Measurements from ENCODE around the gene KPNB1. TPM values are rescaled to one million over a fixed set of nuclear protein-coding genes. Genes with fewer than 3 reads are reported as not detected.

Gene KPNB1
- total RNA-seq, 2 donors from 2014 or later = 91.4 to 102 TPM

DNA sequence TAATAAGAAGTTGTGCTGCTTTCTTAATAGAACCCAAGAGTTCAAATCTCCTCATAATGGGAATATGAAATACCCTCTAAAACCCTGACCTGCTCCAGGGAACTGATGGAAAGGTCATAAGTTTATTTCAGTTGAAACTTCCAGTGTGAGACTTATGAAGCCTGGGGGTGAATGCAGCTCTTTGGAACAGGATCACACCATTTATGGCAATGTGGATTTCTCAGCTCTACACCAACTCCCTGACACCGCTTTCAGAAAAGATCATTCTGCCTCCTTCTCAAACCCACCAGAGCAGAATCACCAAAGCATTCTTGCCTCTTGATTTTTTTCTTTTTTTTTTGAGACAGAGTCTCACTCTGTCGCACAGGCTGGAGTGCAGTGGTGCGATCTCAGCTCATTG is 16.7 kb upstream of the KPNB1 start:
- Histone ChIP-seq H3K27ac (no peak overlapping the region), H3K4me3 (no peak overlapping the region), H3K9me3 (no peaks in the 10 kb centered on the region), H3K4me1 (no peaks in the 10 kb centered on the region), H3K36me3 (no peaks in the 10 kb centered on the region), H3K27me3 (no peaks in the 10 kb centered on the region)
- DNase-seq (ENCODE audit: low spot score) = no peak
- TF ChIP-seq, protein P1, sequence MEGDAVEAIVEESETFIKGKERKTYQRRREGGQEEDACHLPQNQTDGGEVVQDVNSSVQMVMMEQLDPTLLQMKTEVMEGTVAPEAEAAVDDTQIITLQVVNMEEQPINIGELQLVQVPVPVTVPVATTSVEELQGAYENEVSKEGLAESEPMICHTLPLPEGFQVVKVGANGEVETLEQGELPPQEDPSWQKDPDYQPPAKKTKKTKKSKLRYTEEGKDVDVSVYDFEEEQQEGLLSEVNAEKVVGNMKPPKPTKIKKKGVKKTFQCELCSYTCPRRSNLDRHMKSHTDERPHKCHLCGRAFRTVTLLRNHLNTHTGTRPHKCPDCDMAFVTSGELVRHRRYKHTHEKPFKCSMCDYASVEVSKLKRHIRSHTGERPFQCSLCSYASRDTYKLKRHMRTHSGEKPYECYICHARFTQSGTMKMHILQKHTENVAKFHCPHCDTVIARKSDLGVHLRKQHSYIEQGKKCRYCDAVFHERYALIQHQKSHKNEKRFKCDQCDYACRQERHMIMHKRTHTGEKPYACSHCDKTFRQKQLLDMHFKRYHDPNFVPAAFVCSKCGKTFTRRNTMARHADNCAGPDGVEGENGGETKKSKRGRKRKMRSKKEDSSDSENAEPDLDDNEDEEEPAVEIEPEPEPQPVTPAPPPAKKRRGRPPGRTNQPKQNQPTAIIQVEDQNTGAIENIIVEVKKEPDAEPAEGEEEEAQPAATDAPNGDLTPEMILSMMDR (IDR thresholded peaks at IDR 0.05) = no peak

DNA sequence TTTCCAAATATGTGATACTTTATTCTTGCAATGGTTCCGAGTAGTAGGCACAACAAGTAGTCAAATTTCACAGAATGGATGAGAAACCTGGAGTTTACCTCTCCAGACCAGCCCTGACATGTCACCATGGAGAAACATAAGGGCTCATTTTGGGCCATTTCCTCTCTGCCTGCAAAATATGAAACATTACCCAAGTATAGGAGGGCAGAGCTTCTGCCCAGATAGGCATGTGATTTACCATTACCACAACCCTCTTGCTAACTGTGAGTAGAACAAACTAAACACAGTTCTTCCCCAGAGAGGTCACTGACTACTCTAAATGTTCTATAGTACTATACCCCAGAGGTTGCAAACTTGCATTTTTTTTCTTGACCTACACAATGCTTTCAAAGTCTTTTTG is 15.7 kb upstream of the KPNB1 start:
- H3K27me3 ChIP-seq = no peaks in the 10 kb centered on the region
- no peak overlapping the region for H3K4me3 ChIP-seq
- TF ChIP-seq, protein P1 (IDR thresholded peaks at IDR 0.05) = no peak
- no peak for DNase-seq (ENCODE audit: low spot score)
- H3K4me1 ChIP-seq = no peaks in the 10 kb centered on the region
- H3K27ac ChIP-seq = no peak overlapping the region
- H3K9me3 ChIP-seq = no peaks in the 10 kb centered on the region
- H3K36me3 ChIP-seq = no peaks in the 10 kb centered on the region

DNA sequence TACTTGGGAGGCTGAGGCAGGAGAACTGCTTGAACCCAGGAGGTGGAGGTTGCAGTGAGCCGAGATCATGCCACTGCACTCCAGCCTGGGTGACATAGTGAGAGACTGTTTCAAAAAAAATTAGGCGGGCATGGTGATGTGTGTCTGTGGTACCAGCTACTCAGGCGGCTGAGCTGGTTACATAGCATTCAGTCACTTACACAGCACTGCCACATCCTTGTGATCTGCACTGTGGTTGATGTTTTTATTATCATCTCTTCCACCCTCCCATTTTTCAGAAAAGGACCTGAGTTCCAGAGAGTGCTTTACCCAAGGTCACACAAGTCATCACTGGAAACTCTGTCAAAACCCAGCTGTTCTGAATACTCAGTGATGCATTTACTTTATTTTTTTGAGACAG is 14.8 kb upstream of the KPNB1 start:
- DNase-seq (ENCODE audit: low spot score) = no peak
- Histone ChIP-seq H3K4me3 (no peak overlapping the region), H3K27me3 (no peaks in the 10 kb centered on the region), H3K4me1 (no peaks in the 10 kb centered on the region), H3K27ac (no peak overlapping the region), H3K9me3 (no peaks in the 10 kb centered on the region), H3K36me3 (no peaks in the 10 kb centered on the region)
- TF ChIP-seq, protein P1 (IDR thresholded peaks at IDR 0.05) = no peak

DNA sequence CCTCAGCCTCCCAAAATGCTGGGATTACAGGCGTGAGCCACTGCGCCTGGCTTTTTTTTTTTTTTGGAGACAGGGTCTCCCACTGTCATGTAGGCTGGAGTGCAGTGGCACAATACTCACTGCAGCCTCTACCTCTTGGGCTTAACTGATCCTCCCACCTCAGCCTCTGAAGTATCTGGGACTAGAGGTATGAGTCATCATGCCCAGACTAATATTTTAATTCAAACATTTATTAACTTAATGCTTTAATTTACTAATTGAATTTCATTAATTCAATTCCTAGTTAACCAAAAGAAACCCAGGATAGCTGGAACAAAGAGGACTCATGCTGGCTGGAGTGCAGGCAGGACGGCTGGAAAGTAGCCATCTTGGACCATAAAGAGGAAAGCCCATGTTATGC is 14.0 kb upstream of the KPNB1 start:
- no peak for DNase-seq (ENCODE audit: low spot score)
- Histone ChIP-seq H3K4me1 (no peaks in the 10 kb centered on the region), H3K36me3 (no peaks in the 10 kb centered on the region), H3K27me3 (no peaks in the 10 kb centered on the region), H3K4me3 (no peak overlapping the region), H3K9me3 (no peaks in the 10 kb centered on the region), H3K27ac (no peak overlapping the region)
- TF ChIP-seq, protein P1 (IDR thresholded peaks at IDR 0.05) = no peak

DNA sequence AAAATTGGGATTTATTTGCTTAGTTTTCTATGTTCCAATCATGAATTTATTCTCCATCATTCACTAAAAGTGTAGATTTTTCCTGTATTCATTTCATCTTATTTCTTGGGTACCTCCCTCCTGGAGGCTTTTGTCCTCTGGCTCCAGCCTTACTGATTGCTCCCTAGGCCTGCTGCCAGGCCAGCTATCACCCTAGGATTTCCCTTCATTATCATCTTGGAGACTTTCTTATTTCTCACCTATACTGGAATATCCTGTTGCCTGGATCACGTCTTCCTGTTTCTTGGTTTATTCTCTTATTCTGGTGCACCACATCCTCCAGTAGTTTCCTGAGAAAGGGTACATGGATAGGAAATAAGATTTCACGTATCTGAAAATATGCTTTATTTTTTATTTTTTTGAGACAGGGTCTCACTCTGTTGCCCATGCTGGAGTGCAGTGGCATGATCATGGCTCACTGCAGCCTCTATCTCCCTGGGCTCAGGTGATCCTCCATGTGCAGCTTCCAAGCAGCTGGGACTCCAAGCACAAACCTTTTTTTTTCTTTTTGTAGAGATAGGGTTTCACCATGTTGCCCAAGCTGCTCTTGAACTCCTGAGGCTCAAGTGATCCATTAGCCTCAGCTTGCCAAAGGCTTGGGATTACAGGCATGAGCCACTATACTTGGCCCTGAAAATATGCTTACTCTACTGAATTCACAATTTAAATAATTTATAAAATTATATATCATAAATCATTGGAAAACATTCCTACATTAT is 13.3 kb upstream of the KPNB1 start:
- DNase-seq (ENCODE audit: low spot score) = no peak
- TF ChIP-seq, protein P1 (IDR thresholded peaks at IDR 0.05) = no peak
- H3K4me3 ChIP-seq = no peak overlapping the region
- H3K36me3 ChIP-seq = no peaks in the 10 kb centered on the region
- no peaks in the 10 kb centered on the region for H3K27me3 ChIP-seq
- H3K4me1 ChIP-seq = no peaks in the 10 kb centered on the region
- no peaks in the 10 kb centered on the region for H3K9me3 ChIP-seq
- H3K27ac ChIP-seq = no peak overlapping the region

DNA sequence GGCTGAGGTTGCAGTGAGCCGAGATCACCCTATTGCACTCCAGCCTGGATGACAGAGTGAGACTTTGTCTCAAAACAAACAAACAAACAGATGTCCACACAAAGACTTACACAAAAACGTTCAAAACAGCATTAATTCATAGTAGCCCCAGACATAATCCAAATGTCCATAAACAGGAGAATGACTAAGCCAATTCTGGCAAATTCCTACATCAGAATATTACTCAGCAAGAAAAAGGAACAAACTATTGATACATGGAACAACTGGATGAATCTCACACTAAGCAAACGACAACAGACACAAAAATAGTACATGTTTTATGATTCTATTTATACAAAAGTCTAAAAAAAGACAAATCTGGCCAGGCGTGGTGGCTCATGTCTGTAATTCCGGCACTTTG is 10.8 kb upstream of the KPNB1 start:
- no peak overlapping the region for H3K4me3 ChIP-seq
- no peaks in the 10 kb centered on the region for H3K4me1 ChIP-seq
- no peaks in the 10 kb centered on the region for H3K36me3 ChIP-seq
- H3K27me3 ChIP-seq = no peaks in the 10 kb centered on the region
- H3K27ac ChIP-seq = no peak overlapping the region
- no peak for DNase-seq (ENCODE audit: low spot score)
- H3K9me3 ChIP-seq = no peaks in the 10 kb centered on the region
- TF ChIP-seq, protein P1 (IDR thresholded peaks at IDR 0.05) = no peak

All from right atrium auricular region (tissue), 2 donors.